Measurements from ENCODE around the gene FAAP20.

DNA sequence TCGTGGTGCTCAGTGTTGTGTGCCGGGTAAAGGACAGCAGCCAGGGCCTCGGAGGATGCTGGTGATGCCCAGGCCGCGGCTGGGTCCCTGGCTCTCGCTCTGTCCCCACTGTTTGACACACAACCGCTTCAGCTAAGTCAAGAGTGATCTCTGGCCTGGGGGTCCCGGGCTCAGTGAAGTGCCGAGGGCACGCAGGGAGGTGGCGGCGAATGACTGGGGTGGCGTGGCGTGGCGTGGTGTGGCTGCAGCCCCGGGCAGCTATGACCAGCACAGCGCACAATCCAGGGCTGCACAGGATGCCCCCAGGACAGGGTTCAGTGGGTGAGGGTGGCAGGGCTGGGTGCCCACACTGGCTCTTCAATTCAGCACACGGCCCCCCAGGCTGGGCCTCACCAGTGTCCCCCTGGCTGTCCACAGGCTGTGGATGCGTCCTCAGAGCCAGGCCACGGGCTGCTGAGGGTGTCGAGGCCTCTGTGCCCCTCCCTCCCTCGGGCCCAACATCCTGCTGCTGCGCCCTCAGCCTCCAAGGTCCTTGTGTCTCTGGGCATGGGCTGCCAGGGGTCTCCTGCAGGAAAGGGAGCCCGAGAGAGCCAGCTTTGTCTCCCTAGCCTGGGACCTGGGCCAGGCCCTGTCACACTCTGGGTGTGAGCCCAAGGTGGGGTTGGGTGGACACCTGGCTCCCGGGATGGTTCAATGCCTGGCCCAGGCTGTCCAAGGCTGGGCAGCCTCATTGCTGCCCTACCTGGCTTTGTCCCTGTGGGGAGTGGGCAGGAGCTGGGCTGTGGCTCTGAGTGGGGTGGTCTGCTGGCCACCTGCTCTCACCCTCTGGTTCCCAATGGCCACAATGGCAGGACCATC is 21.6 kb upstream of the FAAP20 start:
- no peak for TF ChIP-seq HDAC2 (IDR thresholded peaks at IDR 0.05)
- TF ChIP-seq POLR2A (IDR thresholded peaks at IDR 0.05; ENCODE audit: low read length): no peak
- TF ChIP-seq, protein P1, sequence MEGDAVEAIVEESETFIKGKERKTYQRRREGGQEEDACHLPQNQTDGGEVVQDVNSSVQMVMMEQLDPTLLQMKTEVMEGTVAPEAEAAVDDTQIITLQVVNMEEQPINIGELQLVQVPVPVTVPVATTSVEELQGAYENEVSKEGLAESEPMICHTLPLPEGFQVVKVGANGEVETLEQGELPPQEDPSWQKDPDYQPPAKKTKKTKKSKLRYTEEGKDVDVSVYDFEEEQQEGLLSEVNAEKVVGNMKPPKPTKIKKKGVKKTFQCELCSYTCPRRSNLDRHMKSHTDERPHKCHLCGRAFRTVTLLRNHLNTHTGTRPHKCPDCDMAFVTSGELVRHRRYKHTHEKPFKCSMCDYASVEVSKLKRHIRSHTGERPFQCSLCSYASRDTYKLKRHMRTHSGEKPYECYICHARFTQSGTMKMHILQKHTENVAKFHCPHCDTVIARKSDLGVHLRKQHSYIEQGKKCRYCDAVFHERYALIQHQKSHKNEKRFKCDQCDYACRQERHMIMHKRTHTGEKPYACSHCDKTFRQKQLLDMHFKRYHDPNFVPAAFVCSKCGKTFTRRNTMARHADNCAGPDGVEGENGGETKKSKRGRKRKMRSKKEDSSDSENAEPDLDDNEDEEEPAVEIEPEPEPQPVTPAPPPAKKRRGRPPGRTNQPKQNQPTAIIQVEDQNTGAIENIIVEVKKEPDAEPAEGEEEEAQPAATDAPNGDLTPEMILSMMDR (IDR thresholded peaks at IDR 0.05): no peak
- TF ChIP-seq, protein P2, sequence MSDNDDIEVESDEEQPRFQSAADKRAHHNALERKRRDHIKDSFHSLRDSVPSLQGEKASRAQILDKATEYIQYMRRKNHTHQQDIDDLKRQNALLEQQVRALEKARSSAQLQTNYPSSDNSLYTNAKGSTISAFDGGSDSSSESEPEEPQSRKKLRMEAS (IDR thresholded peaks at IDR 0.05): no peak
- TF ChIP-seq EP300 (IDR thresholded peaks at IDR 0.05): no peak
- no peak for TF ChIP-seq PHF8 (IDR thresholded peaks at IDR 0.05; ENCODE audit: borderline replicate concordance, low read depth)
- no peak for TF ChIP-seq JUN (IDR thresholded peaks at IDR 0.05)
- no peak for TF ChIP-seq CEBPB (IDR thresholded peaks at IDR 0.05)
- TF ChIP-seq MYC (IDR thresholded peaks at IDR 0.05; ENCODE audit: borderline replicate concordance, low read length): no peak
- no peak for TF ChIP-seq SREBF2 (IDR thresholded peaks at IDR 0.05)
- no peak for TF ChIP-seq BHLHE40 (IDR thresholded peaks at IDR 0.05; ENCODE audit: low read depth, low read length)
- no peak for TF ChIP-seq RAD21 (conservative IDR thresholded peaks at IDR 0.05 in 1 of 2, IDR thresholded peaks at IDR 0.05 in 1 of 2)
- TF ChIP-seq, protein P3, sequence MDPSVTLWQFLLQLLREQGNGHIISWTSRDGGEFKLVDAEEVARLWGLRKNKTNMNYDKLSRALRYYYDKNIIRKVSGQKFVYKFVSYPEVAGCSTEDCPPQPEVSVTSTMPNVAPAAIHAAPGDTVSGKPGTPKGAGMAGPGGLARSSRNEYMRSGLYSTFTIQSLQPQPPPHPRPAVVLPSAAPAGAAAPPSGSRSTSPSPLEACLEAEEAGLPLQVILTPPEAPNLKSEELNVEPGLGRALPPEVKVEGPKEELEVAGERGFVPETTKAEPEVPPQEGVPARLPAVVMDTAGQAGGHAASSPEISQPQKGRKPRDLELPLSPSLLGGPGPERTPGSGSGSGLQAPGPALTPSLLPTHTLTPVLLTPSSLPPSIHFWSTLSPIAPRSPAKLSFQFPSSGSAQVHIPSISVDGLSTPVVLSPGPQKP (IDR thresholded peaks at IDR 0.05; ENCODE audit: low read depth, low read length): no peak
- TF ChIP-seq ZFP36 (IDR thresholded peaks at IDR 0.05; ENCODE audit: borderline replicate concordance, partially characterized antibody): no peak
